Mesendoderm (in vitro differentiated cells): Measurements from ENCODE around the gene ASB11. TPM values are rescaled to one million over a fixed set of nuclear protein-coding genes. Genes with fewer than 3 reads are reported as not detected.

Source experiments
- DNase-seq: peaks from one replicate; pipeline ENCODE4 v3.0.0; 2013
- H2AK5ac ChIP-seq: 2 replicates; pipeline ENCODE4 v1.6.1; 2013; ENCODE audit warnings: low read length, inconsistent platforms
- H2BK120ac ChIP-seq: 2 replicates; pipeline ENCODE4 v1.6.1; 2013; ENCODE audit warnings: low read depth, mild to moderate bottlenecking, low read length, moderate library complexity, mixed read lengths
- H2BK15ac ChIP-seq: replicated peaks from 2 replicates; pipeline ENCODE4 v1.6.1; 2013; ENCODE audit warnings: low read depth, mild to moderate bottlenecking, moderate library complexity
- H2BK5ac ChIP-seq: 2 replicates; pipeline ENCODE4 v1.6.1; 2013; ENCODE audit warnings: low read length, inconsistent platforms
- H3K18ac ChIP-seq: 2 replicates; pipeline ENCODE4 v1.6.1; 2013; ENCODE audit warnings: mild to moderate bottlenecking, low read length, mixed read lengths
- H3K23ac ChIP-seq: one replicate; pipeline ENCODE4 v1.6.1; 2013; ENCODE audit warnings: low read length
- H3K27ac ChIP-seq: 2 replicates; pipeline ENCODE4 v1.5.1; 2013; ENCODE audit warnings: low read depth, mild to moderate bottlenecking, inconsistent platforms, low read length, moderate library complexity
- H3K27me3 ChIP-seq: 2 replicates; pipeline ENCODE4 v1.6.1; 2013; ENCODE audit warnings: low read length, control low read depth, mild to moderate bottlenecking, inconsistent platforms; ENCODE audit not compliant: insufficient read depth, poor library complexity
- H3K36me3 ChIP-seq: 2 replicates; pipeline ENCODE4 v1.6.1; 2013; ENCODE audit warnings: low read length, inconsistent platforms; ENCODE audit not compliant: control insufficient read depth, insufficient read depth
- H3K4ac ChIP-seq: one replicate; pipeline ENCODE4 v1.6.1; 2013; ENCODE audit warnings: low read depth, mild to moderate bottlenecking, low read length, moderate library complexity
- H3K4me1 ChIP-seq: 2 replicates; pipeline ENCODE4 v1.6.1; 2013; ENCODE audit warnings: low read depth, low read length, inconsistent platforms; ENCODE audit not compliant: control insufficient read depth
- H3K4me2 ChIP-seq: 2 replicates; pipeline ENCODE4 v1.6.1; 2013; ENCODE audit warnings: low read length
- H3K4me3 ChIP-seq: 2 replicates; pipeline ENCODE4 v1.5.1; 2013; ENCODE audit warnings: mild to moderate bottlenecking, low read length
- H3K56ac ChIP-seq: one replicate; pipeline ENCODE4 v1.6.1; 2013; ENCODE audit warnings: low read length
- H3K79me1 ChIP-seq: 2 replicates; pipeline ENCODE4 v1.6.1; 2013; ENCODE audit warnings: low read length, inconsistent platforms
- H3K79me2 ChIP-seq: 2 replicates; pipeline ENCODE4 v1.6.1; 2013; ENCODE audit warnings: mild to moderate bottlenecking, low read length; ENCODE audit not compliant: control insufficient read depth, insufficient read depth
- H3K9ac ChIP-seq: 2 replicates; pipeline ENCODE4 v1.6.1; 2013; ENCODE audit warnings: low read length, inconsistent platforms
- H4K5ac ChIP-seq: one replicate; pipeline ENCODE4 v1.6.1; 2013; ENCODE audit warnings: low read length
- H4K8ac ChIP-seq: one replicate; pipeline ENCODE4 v1.6.1; 2013; ENCODE audit warnings: low read depth, mild to moderate bottlenecking, control low read depth, low read length, moderate library complexity
- WGBS: extraction: QIAGEN DNeasy Blood & Tissue Kit; methylation state at CpG from one replicate; pipeline ENCODE4 v1.1.7; 2013; ENCODE audit warnings: low lambda C conversion rate, missing lambda C conversion rate; ENCODE audit not compliant: insufficient coverage; ENCODE audit errors: extremely low coverage; 5-methylcytosine and 5-hydroxymethylcytosine counted together
- polyA plus RNA-seq, 2 experiments: library from polyadenylated mRNA; stranded (reverse); fragments of 200-250 nt; gene quantifications; one replicate each; pipeline ENCODE4 v1.2.3, GENCODE V29; 2013

Gene ASB11, protein sequence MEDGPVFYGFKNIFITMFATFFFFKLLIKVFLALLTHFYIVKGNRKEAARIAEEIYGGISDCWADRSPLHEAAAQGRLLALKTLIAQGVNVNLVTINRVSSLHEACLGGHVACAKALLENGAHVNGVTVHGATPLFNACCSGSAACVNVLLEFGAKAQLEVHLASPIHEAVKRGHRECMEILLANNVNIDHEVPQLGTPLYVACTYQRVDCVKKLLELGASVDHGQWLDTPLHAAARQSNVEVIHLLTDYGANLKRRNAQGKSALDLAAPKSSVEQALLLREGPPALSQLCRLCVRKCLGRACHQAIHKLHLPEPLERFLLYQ
- polyA plus RNA-seq (2013, experiment 1 of 2): not detected
- polyA plus RNA-seq (2013, experiment 2 of 2): not detected

DNA sequence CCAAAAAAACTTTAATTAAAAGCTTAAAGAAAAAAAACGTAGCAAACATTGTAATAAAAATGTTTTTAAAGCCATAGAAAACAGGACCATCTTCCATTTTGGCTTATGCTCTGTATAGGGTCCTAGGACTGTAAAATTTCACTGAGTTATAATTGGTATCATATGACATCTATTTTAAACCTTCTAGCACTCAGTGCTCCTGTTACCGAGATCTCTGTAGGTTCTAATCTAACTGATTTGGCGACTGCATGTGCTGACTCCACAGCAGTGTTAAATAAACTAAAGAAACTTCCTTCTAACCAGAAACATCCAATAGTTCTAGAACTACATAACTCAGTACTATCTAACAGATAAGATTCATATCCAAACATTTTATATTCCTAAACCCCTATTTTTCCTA, at the start of gene ASB11:
Gene ASB11 (minus strand): TSS at position 132 of the 400 bp plus-strand sequence. CDS start 35 bp downstream, at position 97.
- Histone ChIP-seq H4K8ac (no peak within 1 kb of the TSS), H3K36me3 (no peaks in the 10 kb centered on the region), H3K79me1 (no peaks in the 10 kb centered on the region), H2BK5ac (no peak within 1 kb of the TSS), H4K5ac (no peak within 1 kb of the TSS), H3K27ac (no peak within 1 kb of the TSS), H3K56ac (no peak within 1 kb of the TSS), H3K4me2 (no peak within 1 kb of the TSS), H3K27me3 (no peaks in the 10 kb centered on the region), H2AK5ac (no peak within 1 kb of the TSS), H3K18ac (no peak within 1 kb of the TSS), H3K4me3 (no peak within 1 kb of the TSS), H3K79me2 (no peaks in the 10 kb centered on the region), H2BK15ac (no peak within 1 kb of the TSS), H3K23ac (no peak within 1 kb of the TSS), H3K4ac (no peak within 1 kb of the TSS), H2BK120ac (no peak within 1 kb of the TSS), H3K9ac (no peak within 1 kb of the TSS), H3K4me1 (no peaks in the 10 kb centered on the region)
- WGBS: no CpG with 5 or more reads among the region's 3 CpGs
- no peak for DNase-seq

DNA sequence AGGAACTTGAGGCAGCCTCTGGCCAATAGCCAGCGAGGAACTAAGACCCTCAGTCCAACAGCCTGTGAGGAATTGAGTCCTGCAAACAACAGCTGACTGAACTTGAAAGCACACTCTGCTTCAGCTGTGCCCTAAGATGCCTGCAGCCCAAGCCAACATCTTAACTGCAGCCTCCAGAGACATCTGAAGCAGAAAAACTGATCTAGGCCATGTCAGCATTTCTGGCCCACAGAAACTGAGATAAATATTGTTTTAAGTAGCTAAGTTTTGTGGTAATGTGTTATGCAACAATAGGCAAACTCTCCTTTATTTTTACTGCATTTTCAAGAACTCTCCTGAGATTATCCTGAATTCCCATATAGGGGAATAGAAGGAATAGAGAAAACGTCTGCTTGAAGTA, 44.3 kb upstream of the ASB11 start:
- H3K27me3 ChIP-seq: no peaks in the 10 kb centered on the region
- H2BK5ac ChIP-seq: no peak overlapping the region
- no peaks in the 10 kb centered on the region for H3K79me2 ChIP-seq
- H4K5ac ChIP-seq: no peak overlapping the region
- no peak overlapping the region for H2AK5ac ChIP-seq
- no peak overlapping the region for H3K9ac ChIP-seq
- no peak overlapping the region for H3K23ac ChIP-seq
- H3K18ac ChIP-seq: no peak overlapping the region
- no peak overlapping the region for H4K8ac ChIP-seq
- H3K4ac ChIP-seq: no peak overlapping the region
- H3K4me3 ChIP-seq: no peak overlapping the region
- H2BK120ac ChIP-seq: no peak overlapping the region
- no peak overlapping the region for H3K4me2 ChIP-seq
- no peaks in the 10 kb centered on the region for H3K4me1 ChIP-seq
- DNase-seq: no peak
- no peak overlapping the region for H2BK15ac ChIP-seq
- H3K79me1 ChIP-seq: no peaks in the 10 kb centered on the region
- no peak overlapping the region for H3K27ac ChIP-seq
- no peak overlapping the region for H3K56ac ChIP-seq
- no peaks in the 10 kb centered on the region for H3K36me3 ChIP-seq
- no CpG with 5 or more reads among the region's 2 CpGs for WGBS

DNA sequence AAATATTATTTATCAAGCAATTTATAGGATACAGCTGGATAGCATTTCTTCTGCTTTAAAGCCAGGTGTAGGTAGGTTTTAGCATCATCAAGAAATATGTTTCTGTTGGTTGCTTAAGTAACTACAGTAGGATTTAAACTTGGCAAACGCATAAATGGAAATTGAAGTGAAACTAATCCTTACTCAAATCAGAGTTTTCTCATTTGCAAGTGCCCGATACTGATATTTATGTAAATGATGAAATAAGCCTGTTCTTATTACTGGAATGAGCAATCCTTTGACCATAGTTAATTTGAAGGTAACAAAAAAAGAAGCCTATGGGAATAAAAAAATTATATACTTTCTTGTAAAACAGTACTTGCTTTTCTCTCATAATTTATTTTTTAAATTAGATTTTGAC, 43.1 kb upstream of the ASB11 start:
- no peak overlapping the region for H3K4me2 ChIP-seq
- H3K79me2 ChIP-seq: no peaks in the 10 kb centered on the region
- no peak overlapping the region for H3K27ac ChIP-seq
- DNase-seq: no peak
- no peaks in the 10 kb centered on the region for H3K4me1 ChIP-seq
- H4K8ac ChIP-seq: no peak overlapping the region
- no CpG with 5 or more reads among the region's 2 CpGs for WGBS
- H3K79me1 ChIP-seq: no peaks in the 10 kb centered on the region
- H3K56ac ChIP-seq: no peak overlapping the region
- no peaks in the 10 kb centered on the region for H3K36me3 ChIP-seq
- no peak overlapping the region for H3K4me3 ChIP-seq
- no peak overlapping the region for H4K5ac ChIP-seq
- H3K18ac ChIP-seq: no peak overlapping the region
- H3K4ac ChIP-seq: no peak overlapping the region
- no peak overlapping the region for H3K9ac ChIP-seq
- no peak overlapping the region for H2BK5ac ChIP-seq
- no peak overlapping the region for H2BK15ac ChIP-seq
- no peak overlapping the region for H2BK120ac ChIP-seq
- no peak overlapping the region for H2AK5ac ChIP-seq
- no peaks in the 10 kb centered on the region for H3K27me3 ChIP-seq
- H3K23ac ChIP-seq: no peak overlapping the region

DNA sequence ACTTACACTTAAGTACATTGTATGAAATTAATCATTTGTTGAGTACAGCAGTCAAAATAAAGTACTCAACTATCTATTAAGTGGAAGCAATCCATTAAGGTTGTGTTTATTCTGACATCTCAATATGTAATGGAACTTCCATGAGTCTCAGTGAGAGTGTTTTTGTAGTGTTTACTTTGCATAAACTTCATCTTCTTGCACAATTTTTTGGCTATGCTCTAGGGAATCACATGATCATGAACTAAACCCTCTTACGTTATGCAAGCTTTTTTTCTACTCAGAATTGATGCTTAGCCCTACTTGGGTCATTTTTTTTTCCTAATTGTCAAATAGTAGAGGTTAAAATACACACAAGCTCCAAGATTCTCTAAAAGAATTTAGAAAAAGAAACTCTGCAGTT, 41.0 kb upstream of the ASB11 start:
- Histone ChIP-seq H3K18ac (no peak overlapping the region), H3K27me3 (no peaks in the 10 kb centered on the region), H2AK5ac (no peak overlapping the region), H2BK120ac (no peak overlapping the region), H3K4ac (no peak overlapping the region), H3K79me1 (no peaks in the 10 kb centered on the region), H3K4me2 (no peak overlapping the region), H3K27ac (no peak overlapping the region), H4K5ac (no peak overlapping the region), H3K56ac (no peak overlapping the region), H3K79me2 (no peaks in the 10 kb centered on the region), H3K23ac (no peak overlapping the region), H2BK5ac (no peak overlapping the region), H2BK15ac (no peak overlapping the region), H4K8ac (no peak overlapping the region), H3K4me3 (no peak overlapping the region), H3K9ac (no peak overlapping the region), H3K4me1 (no peaks in the 10 kb centered on the region), H3K36me3 (no peaks in the 10 kb centered on the region)
- no peak for DNase-seq
- no CpG with 5 or more reads among the region's 1 CpG for WGBS

DNA sequence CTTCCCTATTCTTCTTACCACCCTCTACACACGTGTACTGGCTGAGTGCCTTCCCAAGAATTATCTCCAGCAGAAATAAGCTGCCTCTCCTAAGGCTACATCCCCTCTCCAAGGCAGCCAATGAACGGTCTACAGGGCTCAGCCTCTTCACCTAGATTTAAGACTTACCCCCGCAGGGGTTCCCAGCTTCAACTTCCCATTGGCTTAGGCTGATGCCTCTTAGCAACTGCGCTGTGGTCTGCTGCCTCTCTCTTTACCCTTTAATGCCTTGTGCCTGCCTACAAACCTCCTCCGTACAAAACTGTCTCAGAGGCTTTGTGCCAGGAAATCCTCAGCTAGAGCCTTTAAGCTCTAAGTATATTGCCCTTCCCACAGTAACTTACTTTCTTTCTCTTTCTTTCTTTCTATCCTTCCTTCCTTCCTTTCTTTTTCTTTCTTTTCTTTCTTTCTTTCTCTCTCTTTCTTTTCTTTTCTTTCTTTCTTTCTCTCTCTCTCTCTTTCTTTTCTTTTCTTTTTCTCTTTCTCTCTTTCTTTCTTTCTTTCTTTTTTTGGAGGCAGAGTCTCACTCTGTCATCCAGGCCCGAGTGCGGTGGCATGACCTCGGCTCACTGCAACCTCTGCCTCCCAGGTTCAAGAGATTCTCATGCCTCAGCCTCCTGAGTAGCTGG, 35.0 kb upstream of the ASB11 start:
- Histone ChIP-seq H3K36me3 (no peaks in the 10 kb centered on the region), H3K27me3 (no peaks in the 10 kb centered on the region), H3K4me1 (no peaks in the 10 kb centered on the region), H3K9ac (no peak overlapping the region), H3K4me3 (no peak overlapping the region), H3K18ac (no peak overlapping the region), H3K4ac (no peak overlapping the region), H2BK15ac (no peak overlapping the region), H3K4me2 (no peak overlapping the region), H3K79me2 (no peaks in the 10 kb centered on the region), H3K79me1 (no peaks in the 10 kb centered on the region), H2BK120ac (no peak overlapping the region), H4K8ac (no peak overlapping the region), H3K56ac (no peak overlapping the region), H4K5ac (no peak overlapping the region), H3K27ac (no peak overlapping the region), H2AK5ac (no peak overlapping the region), H3K23ac (no peak overlapping the region), H2BK5ac (no peak overlapping the region)
- DNase-seq: peak; percentile 51
- WGBS: no CpG with 5 or more reads among the region's 8 CpGs
